Mesenchymal stem cell (in vitro differentiated cells and primary cell): ENCODE data around the gene BMPR1A.
A peak's percentile ranks its signal among the peaks of the same experiment; 100 is the strongest.

Experiments
- DNase-seq: peaks from one replicate; pipeline ENCODE4 v3.0.0-alpha.2; 2013
- H2AFZ ChIP-seq: one replicate; pipeline ENCODE4 v1.6.1; 2013; ENCODE audit warnings: low read depth, mild to moderate bottlenecking, control low read depth, inconsistent platforms, low read length, moderate library complexity
- H2AK5ac ChIP-seq: 2 replicates; pipeline ENCODE4 v1.6.1; 2013; ENCODE audit warnings: low read length, moderate library complexity, mild to moderate bottlenecking, inconsistent platforms; ENCODE audit not compliant: severe bottlenecking
- H2BK120ac ChIP-seq: one replicate; pipeline ENCODE4 v1.6.1; 2013; ENCODE audit warnings: low read depth, mild to moderate bottlenecking, inconsistent platforms, low read length, moderate library complexity
- H2BK12ac ChIP-seq, 2 experiments: one replicate each; pipeline ENCODE4 v1.6.1; 2013; ENCODE audit warnings: inconsistent platforms in 2 of 2, low read length in 2 of 2, mild to moderate bottlenecking in 2 of 2, moderate library complexity in 2 of 2, control low read depth in 1 of 2
- H2BK15ac ChIP-seq: one replicate; pipeline ENCODE4 v1.6.1; 2013; ENCODE audit warnings: mild to moderate bottlenecking, low read depth, inconsistent platforms; ENCODE audit not compliant: poor library complexity, severe bottlenecking
- H2BK5ac ChIP-seq: 2 replicates; pipeline ENCODE4 v1.6.1; 2013; ENCODE audit warnings: low read depth, mild to moderate bottlenecking, low read length, control low read depth, inconsistent platforms; ENCODE audit not compliant: poor library complexity, severe bottlenecking
- H3K14ac ChIP-seq, 2 experiments: one replicate each; pipeline ENCODE4 v1.6.1; 2013; ENCODE audit warnings: inconsistent platforms in 2 of 2, low read length in 2 of 2, control low read depth in 1 of 2, mild to moderate bottlenecking in 1 of 2, moderate library complexity in 1 of 2
- H3K18ac ChIP-seq, 2 experiments: one replicate each; pipeline ENCODE4 v1.6.1; 2013; ENCODE audit warnings: inconsistent platforms in 2 of 2, low read length in 2 of 2, control low read depth in 1 of 2, low read depth in 1 of 2, mild to moderate bottlenecking in 1 of 2
- H3K23ac ChIP-seq, 2 experiments: one replicate each; pipeline ENCODE4 v1.6.1; 2013; ENCODE audit warnings: inconsistent platforms in 2 of 2, low read length in 2 of 2, mild to moderate bottlenecking in 2 of 2, moderate library complexity in 2 of 2, control low read depth in 1 of 2
- H3K27ac ChIP-seq: 2 replicates; pipeline ENCODE4 v1.5.1; 2013; ENCODE audit warnings: mild to moderate bottlenecking, moderate library complexity, low read length, control low read depth, inconsistent platforms; ENCODE audit not compliant: poor library complexity, severe bottlenecking
- H3K27me3 ChIP-seq, 2 experiments: 2 replicates each; pipeline versions ENCODE4 v1.6.1 to v1.7.0; 2013; ENCODE audit warnings: low read length in 2 of 2, mild to moderate bottlenecking in 2 of 2, moderate library complexity in 2 of 2, control low read depth in 1 of 2, inconsistent platforms in 1 of 2; ENCODE audit not compliant: control insufficient read depth in 1 of 2, insufficient read depth in 1 of 2
- H3K36me3 ChIP-seq, 2 experiments: 2 replicates each; pipeline versions ENCODE4 v1.6.1 to v1.7.0; 2013; ENCODE audit warnings: low read length in 2 of 2, control low read depth in 1 of 2, inconsistent platforms in 1 of 2, low read depth in 1 of 2, mild to moderate bottlenecking in 1 of 2; ENCODE audit not compliant: insufficient read depth in 2 of 2, control insufficient read depth in 1 of 2
- H3K4ac ChIP-seq, 2 experiments: one replicate each; pipeline ENCODE4 v1.6.1; 2013; ENCODE audit warnings: inconsistent platforms in 2 of 2, low read length in 2 of 2, mild to moderate bottlenecking in 2 of 2, moderate library complexity in 2 of 2, control low read depth in 1 of 2, low read depth in 1 of 2
- H3K4me1 ChIP-seq: 2 replicates; pipeline ENCODE4 v1.6.1; 2013; ENCODE audit warnings: low read depth, low read length, control low read depth; ENCODE audit not compliant: control insufficient read depth, insufficient read depth
- H3K4me2 ChIP-seq: 2 replicates; pipeline ENCODE4 v1.6.1; 2013; ENCODE audit warnings: low read length, mild to moderate bottlenecking, inconsistent platforms; ENCODE audit not compliant: poor library complexity, severe bottlenecking
- H3K4me3 ChIP-seq, 2 experiments: 2 replicates each; pipeline versions ENCODE4 v1.5.1 to v1.7.0; 2013; ENCODE audit warnings: low read length in 2 of 2, mild to moderate bottlenecking in 2 of 2, control low read depth in 1 of 2, low read depth in 1 of 2; ENCODE audit not compliant: insufficient read depth in 1 of 2
- H3K79me1 ChIP-seq: replicated peaks from 2 replicates; pipeline ENCODE4 v1.6.1; 2013; ENCODE audit warnings: mild to moderate bottlenecking, control low read depth, low read length, inconsistent platforms; ENCODE audit not compliant: poor library complexity, severe bottlenecking
- H3K9ac ChIP-seq: 2 replicates; pipeline ENCODE4 v1.7.0; 2013; ENCODE audit warnings: mild to moderate bottlenecking, low read length, moderate library complexity
- H3K9me3 ChIP-seq: 2 replicates; pipeline ENCODE4 v1.7.0; 2013; ENCODE audit warnings: mild to moderate bottlenecking, low read length; ENCODE audit not compliant: control insufficient read depth
- H4K8ac ChIP-seq: one replicate; pipeline ENCODE4 v1.6.1; 2013; ENCODE audit warnings: inconsistent platforms, mild to moderate bottlenecking, low read length, moderate library complexity
- H4K91ac ChIP-seq: one replicate; pipeline ENCODE4 v1.6.1; 2013; ENCODE audit warnings: mild to moderate bottlenecking, low read length, inconsistent platforms
- WGBS: methylation state at CpG from one replicate; pipeline ENCODE4 v1.1.7; 2013; ENCODE audit warnings: mixed read lengths; 5-methylcytosine and 5-hydroxymethylcytosine counted together

BMPR1A gene

GRCh38 chr10:86716466-86716865 is 40.0 kb upstream of the BMPR1A start:
- H3K14ac ChIP-seq: peak overlapping the region in 1 of 2 experiments; percentile 63
- H3K4me3 ChIP-seq: no peak overlapping the region
- H3K27me3 ChIP-seq: peaks cover 5 to 8% of the 10 kb centered on the region in 2 experiments
- DNase-seq: no peak
- H2BK5ac ChIP-seq: no peak overlapping the region
- 90% methylated on average over 13 of the region's 13 CpGs for WGBS
- no peak overlapping the region for H3K27ac ChIP-seq
- H3K4me2 ChIP-seq: no peak overlapping the region
- H3K18ac ChIP-seq: peak overlapping the region in 1 of 2 experiments; percentile 17
- H4K91ac ChIP-seq: peak overlapping the region; percentile 65
- H3K4ac ChIP-seq: no peak overlapping the region
- H4K8ac ChIP-seq: no peak overlapping the region
- H3K9me3 ChIP-seq: no peaks in the 10 kb centered on the region
- H3K4me1 ChIP-seq: peaks cover 4% of the 10 kb centered on the region
- no peak overlapping the region for H2AK5ac ChIP-seq
- no peak overlapping the region for H2BK120ac ChIP-seq
- no peaks in the 10 kb centered on the region for H3K36me3 ChIP-seq
- H3K23ac ChIP-seq: no peak overlapping the region
- H3K9ac ChIP-seq: no peak overlapping the region
- H2BK15ac ChIP-seq: no peak overlapping the region
- H3K79me1 ChIP-seq: peaks cover 6% of the 10 kb centered on the region
- no peak overlapping the region for H2BK12ac ChIP-seq
- no peak overlapping the region for H2AFZ ChIP-seq

- H2BK5ac ChIP-seq: no peak overlapping the region
- no peak overlapping the region for H2AK5ac ChIP-seq
- H3K79me1 ChIP-seq: peaks cover 2% of the 10 kb centered on the region
- no peak overlapping the region for H4K8ac ChIP-seq
- H3K36me3 ChIP-seq: no peaks in the 10 kb centered on the region
- no peak overlapping the region for H2BK12ac ChIP-seq
- H4K91ac ChIP-seq: no peak overlapping the region
- no peak overlapping the region for H3K27ac ChIP-seq
- no peak overlapping the region for H3K23ac ChIP-seq
- H3K27me3 ChIP-seq: peaks cover 7 to 10% of the 10 kb centered on the region in 2 experiments
- H3K9me3 ChIP-seq: no peaks in the 10 kb centered on the region
- H3K9ac ChIP-seq: no peak overlapping the region
- no peak overlapping the region for H3K4me3 ChIP-seq
- H2BK15ac ChIP-seq: no peak overlapping the region
- no peak overlapping the region for H2AFZ ChIP-seq
- H2BK120ac ChIP-seq: no peak overlapping the region
- no peak for DNase-seq
- no peak overlapping the region for H3K4ac ChIP-seq
- no peaks in the 10 kb centered on the region for H3K4me1 ChIP-seq
- no peak overlapping the region for H3K4me2 ChIP-seq
- no peak overlapping the region for H3K18ac ChIP-seq
- H3K14ac ChIP-seq: no peak overlapping the region
- WGBS: 92% methylated on average over 7 of the region's 8 CpGs
These were observed 37.9 kb upstream of the BMPR1A start for GRCh38 chr10:86718556-86718955.

DNA sequence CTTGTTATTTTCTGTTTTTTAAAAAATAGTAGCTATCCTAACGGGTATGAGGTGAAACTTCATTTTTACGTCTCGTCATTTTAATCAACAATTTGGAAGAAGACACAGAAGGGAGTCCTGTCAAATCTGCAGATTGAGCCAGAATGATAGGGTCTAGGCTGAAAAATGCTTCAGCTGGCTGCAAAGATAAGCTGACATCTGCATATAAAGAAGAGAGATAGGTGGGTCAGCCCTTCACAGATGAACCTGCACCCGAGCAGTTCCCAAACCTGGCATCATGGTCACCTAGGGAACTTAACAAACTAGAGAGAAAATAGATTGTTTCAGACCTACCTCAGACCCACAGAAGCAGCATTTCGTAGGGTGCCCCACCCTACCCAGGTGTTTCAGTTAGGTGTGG is 35.2 kb upstream of the BMPR1A start:
- H2AK5ac ChIP-seq: no peak overlapping the region
- no peak overlapping the region for H4K91ac ChIP-seq
- H3K4me1 ChIP-seq: no peaks in the 10 kb centered on the region
- H2BK120ac ChIP-seq: no peak overlapping the region
- H4K8ac ChIP-seq: no peak overlapping the region
- H3K9ac ChIP-seq: no peak overlapping the region
- no peaks in the 10 kb centered on the region for H3K79me1 ChIP-seq
- H3K4me2 ChIP-seq: no peak overlapping the region
- H3K4ac ChIP-seq: no peak overlapping the region
- no peak overlapping the region for H3K18ac ChIP-seq
- H2BK5ac ChIP-seq: no peak overlapping the region
- whole genome bisulfite sequencing: 84% methylated on average over 5 of the region's 5 CpGs
- no peak overlapping the region for H2BK12ac ChIP-seq
- DNase-seq: no peak
- H3K14ac ChIP-seq: no peak overlapping the region
- no peak overlapping the region for H2AFZ ChIP-seq
- no peak overlapping the region for H3K27ac ChIP-seq
- H3K9me3 ChIP-seq: no peaks in the 10 kb centered on the region
- no peak overlapping the region for H3K23ac ChIP-seq
- no peak overlapping the region for H3K4me3 ChIP-seq
- peaks cover 9 to 10% of the 10 kb centered on the region in 2 experiments for H3K27me3 ChIP-seq
- H3K36me3 ChIP-seq: no peaks in the 10 kb centered on the region
- no peak overlapping the region for H2BK15ac ChIP-seq

GRCh38 chr10:86723009-86723408 is 33.4 kb upstream of the BMPR1A start:
- Histone ChIP-seq H2AFZ (no peak overlapping the region), H3K79me1 (no peaks in the 10 kb centered on the region), H2BK120ac (no peak overlapping the region), H3K4me2 (no peak overlapping the region), H2BK12ac (no peak overlapping the region), H3K27me3 (peaks cover 10 to 14% of the 10 kb centered on the region in 2 experiments), H3K4me3 (no peak overlapping the region), H3K14ac (no peak overlapping the region), H3K36me3 (no peaks in the 10 kb centered on the region), H3K4me1 (peaks cover 1% of the 10 kb centered on the region), H4K8ac (no peak overlapping the region), H3K9me3 (no peaks in the 10 kb centered on the region), H2BK5ac (no peak overlapping the region), H3K4ac (no peak overlapping the region), H3K18ac (no peak overlapping the region), H4K91ac (no peak overlapping the region), H3K9ac (no peak overlapping the region), H2AK5ac (no peak overlapping the region), H2BK15ac (no peak overlapping the region), H3K27ac (no peak overlapping the region), H3K23ac (no peak overlapping the region)
- WGBS: no CpG with 5 or more reads among the region's 2 CpGs
- no peak for DNase-seq
